Epidermal melanocyte (primary cell): ENCODE data around the gene CD300LB.
"Not testable (repeated sequence)": the region's sequence is repeated elsewhere in the genome, so short reads cannot be mapped to it uniquely, and the experiment has no call there.

Experiments used
- DNase-seq: peaks from one replicate; pipeline ENCODE4 v3.0.0; 2011; ENCODE audit warnings: low spot score; ENCODE audit not compliant: insufficient read length

Gene CD300LB

DNA sequence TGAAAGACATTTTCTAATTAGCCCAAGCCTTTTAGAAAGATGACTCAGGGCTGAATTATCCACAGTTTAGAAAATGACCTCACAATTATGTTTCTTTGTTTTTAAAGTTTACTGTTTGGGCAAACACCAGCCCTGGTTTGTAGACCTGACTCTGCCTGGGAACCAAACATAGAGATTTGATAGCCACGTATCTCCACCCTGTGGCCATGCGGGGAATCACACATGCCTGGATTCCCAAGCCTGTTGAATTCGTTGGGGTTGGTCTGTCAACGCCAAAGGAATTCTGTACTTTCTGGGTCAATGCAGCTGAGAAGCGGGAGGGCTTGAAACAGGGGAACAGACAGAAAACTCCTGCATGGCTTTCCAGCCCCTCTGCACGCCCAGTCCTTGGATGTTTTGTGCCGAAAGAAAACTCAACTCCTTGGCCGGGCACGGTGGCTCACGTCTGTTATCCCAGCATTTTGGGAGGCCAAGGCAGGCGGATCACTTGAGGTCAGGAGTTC, 37.9 kb downstream of the CD300LB start:
- DNase-seq: peak; percentile 55

DNA sequence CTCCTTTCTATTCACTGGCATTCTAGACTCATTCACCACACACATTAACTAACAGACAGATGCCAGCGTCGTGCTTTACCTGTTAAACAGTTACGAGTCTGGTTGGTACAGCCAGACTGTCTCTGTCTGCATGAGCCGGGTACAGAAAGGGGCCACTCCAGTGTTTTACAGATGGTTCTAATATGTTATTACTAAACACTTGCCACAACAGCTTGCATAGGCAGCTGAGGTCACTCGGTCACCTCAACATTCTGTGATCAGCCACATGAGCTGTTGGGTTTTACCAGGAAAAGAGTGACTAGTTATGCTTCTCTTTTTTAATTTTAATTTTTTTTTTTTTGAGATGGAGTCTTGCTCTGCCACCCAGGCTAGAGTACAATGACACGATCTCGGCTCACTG, 39.6 kb downstream of the CD300LB start:
- DNase-seq: no peak

GRCh38 chr17:74490716-74491115, 40.6 kb downstream of the CD300LB start:
- DNase-seq: no peak

DNA sequence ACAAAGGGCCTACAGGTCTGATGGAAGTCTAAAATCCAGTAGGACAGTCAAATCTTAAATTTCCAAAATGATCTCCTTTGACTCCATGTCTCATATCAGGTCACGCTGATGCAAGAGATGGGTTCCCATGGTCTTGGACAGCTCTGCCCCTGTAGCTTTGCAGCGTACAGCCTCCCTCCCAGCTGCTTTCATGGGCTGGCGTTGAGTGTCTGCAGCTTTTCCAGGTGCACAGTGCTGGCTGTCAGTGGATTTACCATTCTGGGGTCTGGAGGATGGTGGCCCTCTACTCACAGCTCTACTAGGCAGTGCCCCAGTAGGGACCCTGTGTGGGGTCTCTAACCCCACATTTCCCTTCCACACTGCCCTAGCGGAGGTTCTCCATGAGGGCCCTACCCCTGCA, 43.0 kb downstream of the CD300LB start:
- not testable (repeated sequence) for DNase-seq

DNA sequence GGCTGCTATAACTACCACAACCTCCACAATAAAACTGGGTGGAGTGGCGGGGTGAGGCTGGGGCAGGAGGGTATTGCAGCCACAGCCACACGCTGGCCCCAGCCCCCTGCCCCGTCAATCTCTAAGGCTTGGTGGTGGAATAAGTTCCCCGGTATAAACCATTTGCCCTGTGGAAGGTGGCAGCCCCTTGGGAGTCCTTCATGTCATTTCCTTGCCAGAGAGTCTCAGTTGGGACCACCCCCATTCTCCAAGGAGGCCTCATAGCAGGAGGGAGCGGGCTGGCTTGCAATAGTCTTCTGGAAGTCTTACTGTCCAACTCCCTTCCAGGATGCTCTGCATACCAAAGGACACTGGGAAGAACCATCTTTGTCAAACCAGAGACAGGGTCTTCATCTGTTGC, 45.4 kb downstream of the CD300LB start:
- DNase-seq: no peak

DNA sequence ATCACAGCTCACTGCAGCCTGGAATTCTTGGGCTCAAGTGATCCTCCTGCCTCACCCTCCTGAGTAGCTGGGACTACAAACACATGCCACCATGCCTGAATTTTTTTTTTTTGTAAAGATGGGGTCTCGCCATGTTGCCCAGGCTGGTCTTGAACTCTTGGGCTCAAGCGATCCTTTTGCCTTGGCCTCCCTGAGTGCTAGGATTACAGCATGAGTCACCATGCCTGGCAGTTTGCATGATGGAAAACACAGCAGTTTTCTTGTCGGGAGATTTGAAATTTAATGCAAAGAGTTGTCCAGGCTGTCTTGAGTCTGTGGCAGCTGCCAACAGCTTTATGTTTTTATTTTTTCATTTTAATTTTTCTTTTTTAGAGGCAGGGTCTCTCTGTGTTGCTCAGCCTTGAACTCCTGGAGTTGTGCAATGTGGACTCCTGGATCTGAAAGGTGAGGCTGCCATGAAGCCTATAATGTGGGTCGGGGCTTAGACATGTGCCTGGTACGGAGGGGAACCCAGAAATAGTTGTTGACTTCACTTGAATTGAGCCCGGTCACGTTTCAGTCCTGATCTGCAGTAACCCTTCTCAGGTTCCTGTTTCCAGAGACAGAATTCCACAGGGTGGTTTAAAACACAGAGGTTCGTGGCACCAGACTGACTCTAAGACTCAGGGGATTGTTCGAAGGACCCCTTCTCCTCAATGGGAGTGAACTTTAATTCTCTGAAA, 46.1 kb downstream of the CD300LB start:
- DNase-seq: no peak

DNA sequence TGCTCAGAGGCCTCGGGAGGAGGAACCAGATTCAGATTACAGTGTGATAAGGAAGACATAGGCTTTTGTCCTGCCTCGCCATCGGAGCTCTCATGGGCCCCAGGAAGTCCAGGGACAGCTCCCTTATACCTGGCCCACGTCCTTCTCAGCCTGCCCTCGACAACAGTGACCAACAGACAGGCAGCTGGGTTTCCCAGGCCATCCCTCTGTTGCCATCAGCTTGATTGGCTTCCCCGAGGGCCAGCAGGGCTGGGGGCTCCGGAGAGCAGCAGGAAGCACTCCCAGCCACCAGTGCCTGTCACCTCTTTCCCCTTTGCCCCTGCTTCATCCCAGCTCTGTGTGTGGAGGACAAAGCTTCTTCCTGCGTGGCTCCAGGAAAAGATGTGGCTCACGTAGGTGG, 47.2 kb downstream of the CD300LB start:
- DNase-seq: no peak

DNA sequence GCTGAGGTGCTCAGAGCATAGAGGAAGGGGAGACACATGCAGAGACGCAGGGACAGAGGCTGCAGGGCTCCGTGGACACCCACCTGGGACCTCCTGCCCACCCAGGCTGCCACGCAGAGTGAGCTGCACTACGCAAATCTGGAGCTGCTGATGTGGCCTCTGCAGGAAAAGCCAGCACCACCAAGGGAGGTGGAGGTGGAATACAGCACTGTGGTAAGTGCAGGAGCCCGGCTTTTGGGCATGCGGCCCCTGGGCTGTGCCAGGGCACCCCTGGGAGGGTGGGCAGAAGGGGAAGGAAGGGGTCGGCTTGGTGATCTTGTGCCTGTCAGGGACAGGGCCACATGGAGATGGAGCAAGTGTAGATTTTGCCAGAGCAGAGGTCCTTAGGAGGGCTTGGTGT, 49.7 kb downstream of the CD300LB start:
- DNase-seq: no peak

DNA sequence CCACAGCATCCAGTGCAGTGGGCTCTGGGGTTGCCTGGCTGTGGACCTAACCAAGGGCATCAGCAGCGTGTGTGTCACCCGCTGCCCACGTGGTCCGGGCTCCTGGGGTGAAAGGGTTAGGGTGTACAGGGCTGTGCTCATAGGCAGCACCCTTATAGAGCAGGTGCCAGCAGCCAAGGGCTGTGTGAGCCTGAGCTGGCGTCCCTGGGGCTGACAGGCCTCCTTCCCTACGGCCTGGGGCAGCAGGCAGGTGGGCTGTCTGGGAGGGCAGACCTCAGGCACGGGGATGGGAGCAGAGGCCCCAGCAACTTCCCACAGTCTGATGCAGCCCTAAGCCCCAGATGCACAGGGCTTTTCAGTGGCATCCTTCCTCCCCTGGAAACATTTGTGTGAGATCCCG, 51.0 kb downstream of the CD300LB start:
- DNase-seq: no peak

GRCh38 chr17:74478420-74479100, 52.7 kb downstream of the CD300LB start:
- no peak for DNase-seq

DNA sequence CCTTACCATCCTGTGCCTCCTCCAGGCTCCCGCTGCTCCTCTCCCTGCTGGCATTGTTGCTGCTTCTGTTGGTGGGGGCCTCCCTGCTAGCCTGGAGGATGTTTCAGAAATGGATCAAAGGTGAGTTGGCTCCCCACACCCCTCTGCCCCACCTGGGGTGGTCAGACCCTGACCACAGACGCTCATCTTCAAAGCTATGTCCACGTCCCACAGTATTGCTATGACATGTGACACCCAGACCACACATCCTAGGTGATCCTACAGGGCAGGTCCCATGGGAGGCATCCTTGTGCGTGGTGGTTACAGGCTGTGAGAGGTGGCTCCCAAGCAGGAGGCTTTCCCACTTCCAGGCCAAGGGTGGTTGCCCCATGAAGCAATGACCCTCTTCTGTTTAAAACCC, 53.9 kb downstream of the CD300LB start:
- no peak for DNase-seq

DNA sequence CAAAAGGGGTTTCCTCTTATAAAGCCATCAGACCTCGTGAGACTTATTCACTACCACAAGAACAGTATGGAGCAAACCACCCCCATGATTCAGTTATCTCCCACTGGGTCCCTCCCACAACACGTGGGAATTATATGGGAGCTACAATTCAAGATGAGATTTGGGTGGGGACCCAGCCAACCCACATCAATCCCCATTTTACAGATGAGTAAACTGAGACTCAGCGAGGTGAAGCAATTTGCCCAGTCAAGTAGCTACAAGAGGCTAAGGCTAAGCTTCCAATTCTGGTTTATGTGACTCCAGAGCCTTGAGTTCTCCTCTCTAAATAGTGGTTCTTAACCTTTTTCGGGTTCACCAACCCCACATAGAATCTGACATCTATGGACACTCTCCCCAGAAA, 56.1 kb downstream of the CD300LB start:
- no peak for DNase-seq

- no peak for DNase-seq
Observed at GRCh38 chr17:74474043-74474792, 57.1 kb downstream of the CD300LB start.

DNA sequence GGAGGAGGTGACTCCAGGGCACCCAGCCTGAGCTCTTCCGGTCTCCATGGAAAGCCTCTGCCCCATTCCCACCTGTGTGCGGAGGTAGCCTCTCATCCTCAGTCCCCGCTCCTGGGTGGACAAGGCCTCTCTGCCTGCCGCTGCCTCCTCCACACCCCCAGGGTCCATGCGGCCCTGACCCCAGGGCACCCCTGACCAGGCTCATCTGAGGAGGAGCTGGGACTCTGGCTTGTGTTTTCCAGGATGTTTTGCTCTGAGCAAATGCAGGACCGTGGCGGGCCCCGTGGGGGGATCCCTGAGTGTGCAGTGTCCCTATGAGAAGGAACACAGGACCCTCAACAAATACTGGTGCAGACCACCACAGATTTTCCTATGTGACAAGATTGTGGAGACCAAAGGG, 58.0 kb downstream of the CD300LB start:
- DNase-seq: no peak

DNA sequence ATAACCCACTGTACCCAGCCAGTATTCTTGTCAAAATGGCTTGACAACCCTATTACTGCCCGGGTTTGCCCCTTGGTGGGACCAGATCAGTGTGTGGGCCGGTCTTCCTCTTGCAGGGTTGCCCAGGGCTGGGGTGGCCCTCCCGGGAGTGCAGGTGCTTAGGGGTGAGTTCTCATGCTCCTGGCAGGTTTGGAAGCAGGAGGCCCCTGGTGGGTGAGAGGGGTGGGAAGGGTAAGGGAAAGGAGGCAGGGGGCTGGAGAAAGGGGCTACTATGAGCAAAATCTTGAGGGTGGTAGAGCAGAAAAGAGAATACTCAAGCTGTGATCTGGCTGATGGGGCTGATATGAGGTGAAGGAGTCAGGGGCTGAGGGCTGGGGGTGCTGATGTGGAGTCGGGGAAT, 58.4 kb downstream of the CD300LB start:
- no peak for DNase-seq

DNA sequence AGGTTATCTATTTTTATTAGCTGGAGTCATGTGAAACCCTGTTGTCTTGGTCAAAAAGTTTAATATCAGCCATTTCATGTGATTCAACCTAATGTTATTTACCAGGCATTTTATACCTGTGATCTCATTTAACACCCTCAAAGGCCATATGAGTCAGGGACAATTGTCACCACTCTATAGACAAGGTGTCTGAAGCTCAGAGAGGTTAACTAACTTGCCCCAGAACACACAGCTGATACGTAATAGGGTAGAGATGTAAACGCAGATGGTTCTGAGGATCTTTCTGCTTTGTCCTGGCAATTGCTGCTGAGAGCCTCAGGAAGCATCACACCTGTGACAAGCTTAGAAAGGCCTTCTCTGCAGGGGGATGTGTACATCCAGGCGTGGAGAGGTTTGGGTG, 59.9 kb downstream of the CD300LB start:
- no peak for DNase-seq
